Measurements from ENCODE around the gene CSNK2A3.
"Not testable (repeated sequence)": the region's sequence is repeated elsewhere in the genome, so short reads cannot be mapped to it uniquely, and the experiment has no call there.

DNA sequence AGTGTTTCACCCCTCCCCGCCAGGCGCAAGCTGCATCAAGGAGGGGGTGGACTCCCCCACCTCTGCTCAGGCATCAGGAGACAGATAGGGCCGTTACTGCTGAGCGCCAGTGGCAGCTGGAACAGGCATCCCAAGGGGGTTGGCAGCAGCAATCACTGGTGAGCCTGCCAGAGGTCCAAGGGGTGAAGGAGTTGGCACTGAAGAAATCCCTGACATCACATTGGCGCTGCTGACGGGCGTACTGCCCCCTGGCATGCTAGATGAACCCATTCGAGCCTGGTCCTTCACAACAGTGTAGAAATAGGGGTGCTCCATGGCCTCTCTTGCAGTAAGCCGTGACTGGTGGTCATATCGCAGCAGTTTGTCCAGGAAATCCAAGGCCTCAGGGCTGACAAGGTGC lies 1.2 kb downstream of the CSNK2A3 start:
- not testable (repeated sequence) for TF ChIP-seq CTCF (IDR thresholded peaks at IDR 0.05; ENCODE audit: low read depth, low read length); EZH2phosphoT487 (IDR thresholded peaks at IDR 0.05; ENCODE audit: low read depth)
